HG02870 (cell line): Measurements from ENCODE around the gene ADARB1.
A peak's percentile ranks its signal among the peaks of the same experiment; 100 is the strongest.

ENCODE experiments used
- ATAC-seq: cut with Tn5 transposase; IDR thresholded peaks from one replicate; pipeline ENCODE4 v1.9.1; 2021; ENCODE audit warnings: mild to moderate bottlenecking, moderate library complexity; ENCODE audit not compliant: unreplicated experiment

The ADARB1 gene

DNA sequence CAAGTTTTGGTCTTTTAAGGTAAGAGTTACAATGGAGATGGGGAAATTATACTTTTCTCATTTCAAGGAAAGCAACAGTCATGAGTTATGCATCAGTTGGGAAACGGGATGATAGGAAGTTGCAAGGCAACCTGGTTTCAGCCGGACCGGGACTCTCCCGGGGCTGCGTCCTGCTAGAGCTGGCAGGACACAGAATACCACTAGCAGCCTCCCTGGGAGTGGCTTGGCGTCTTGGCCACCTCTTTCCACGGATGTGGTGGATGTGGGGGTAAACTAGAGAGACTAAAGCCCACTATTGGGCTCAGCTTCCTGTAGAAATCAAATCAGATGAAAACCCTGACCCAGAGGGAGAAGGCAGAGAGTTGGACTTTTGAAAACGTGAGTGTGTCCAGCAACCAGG lies 71.9 kb downstream of the ADARB1 start:
- ATAC-seq: no peak

DNA sequence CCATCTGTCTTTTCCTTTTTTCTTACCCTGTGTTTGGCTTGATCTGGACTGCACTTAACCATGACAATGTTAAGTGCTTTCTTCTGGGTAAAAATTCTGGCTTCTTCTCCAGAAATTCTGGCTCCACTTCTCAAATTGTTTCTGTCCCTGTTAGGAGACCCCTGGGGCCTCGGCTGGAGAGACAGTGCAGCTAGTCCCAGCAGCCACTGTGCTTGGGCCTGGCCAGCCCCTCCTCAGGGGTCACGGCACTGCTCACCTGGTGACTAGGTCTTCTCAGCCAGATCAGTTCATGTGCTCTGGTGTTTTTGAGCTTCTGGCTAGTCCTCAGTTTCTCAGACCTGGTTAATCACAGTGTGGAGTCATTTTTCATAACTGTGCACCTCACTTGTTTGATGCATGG lies 72.4 kb downstream of the ADARB1 start:
- no peak for ATAC-seq

DNA sequence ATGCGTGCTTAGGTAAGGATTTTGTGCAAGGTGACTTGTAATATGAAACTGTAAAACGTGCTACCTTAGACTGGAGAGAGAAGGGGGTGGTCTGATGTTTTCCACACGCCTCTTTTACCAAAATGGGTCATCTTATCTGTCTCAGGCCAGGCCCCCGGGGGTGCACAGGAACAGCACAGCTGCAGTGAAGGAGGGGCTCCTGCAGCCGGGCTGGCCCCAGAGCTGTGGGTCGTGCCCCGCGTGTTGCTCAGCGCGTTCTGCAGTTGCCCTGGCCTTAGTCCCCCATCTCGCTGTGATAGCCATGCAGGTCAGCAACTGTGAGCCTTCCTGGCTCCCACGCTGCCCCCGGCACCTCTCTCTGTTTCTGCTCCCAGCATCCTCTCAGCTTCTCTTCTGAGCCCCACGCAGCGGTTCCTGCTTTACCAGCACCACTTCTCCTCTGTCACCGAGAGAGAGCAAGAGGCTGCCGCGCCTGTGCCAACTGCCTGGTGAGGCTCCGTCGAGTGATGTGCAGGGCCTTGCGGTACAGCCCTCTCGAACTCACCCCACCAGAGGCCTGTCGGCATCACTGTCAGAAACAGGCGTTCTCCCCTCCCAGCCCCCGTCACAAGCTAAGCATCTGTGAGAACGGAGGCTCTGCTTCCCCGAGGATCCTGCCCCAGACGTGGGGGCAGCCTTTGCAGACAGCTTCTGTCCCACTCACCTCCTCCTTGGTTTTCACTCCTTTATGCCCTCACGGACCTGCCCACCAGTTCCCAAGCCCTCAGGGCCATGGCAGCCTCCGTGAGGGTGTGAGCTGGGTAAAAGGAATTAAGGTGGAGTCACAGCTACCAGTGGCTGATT lies 73.3 kb downstream of the ADARB1 start:
- ATAC-seq: no peak

DNA sequence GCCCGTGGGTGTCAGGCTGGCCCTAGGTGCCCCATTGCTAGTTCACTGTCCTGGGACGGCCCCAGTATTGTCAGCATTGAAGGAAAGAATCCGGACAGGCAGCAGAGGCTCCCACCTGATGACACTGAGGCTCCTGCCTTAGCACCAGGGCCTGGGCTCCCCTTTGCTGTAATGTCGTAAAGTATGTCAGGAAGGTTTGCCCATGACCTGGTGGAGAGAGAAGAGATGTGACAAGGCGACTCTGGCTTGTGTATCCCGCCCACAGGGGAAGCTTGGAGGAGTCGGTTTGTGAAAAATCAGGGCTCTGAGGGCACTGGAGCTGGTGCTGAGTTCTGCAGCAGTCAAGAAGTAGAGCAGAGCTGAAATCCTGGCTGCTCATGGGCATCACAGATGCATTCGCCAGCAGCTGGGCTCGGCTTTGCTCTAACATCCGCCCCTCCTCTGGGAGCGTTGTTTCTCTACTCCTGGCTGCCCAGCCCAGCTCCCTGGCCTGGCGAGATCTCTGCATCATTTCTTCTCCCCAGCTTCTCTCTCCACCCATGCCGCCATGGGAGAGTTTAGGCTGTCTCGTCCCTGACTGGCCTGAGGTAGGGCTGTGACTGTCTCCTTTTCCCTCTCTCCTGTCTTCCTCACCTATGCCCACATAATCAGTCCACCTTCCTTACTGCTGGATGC lies 74.1 kb downstream of the ADARB1 start:
- ATAC-seq: no peak

DNA sequence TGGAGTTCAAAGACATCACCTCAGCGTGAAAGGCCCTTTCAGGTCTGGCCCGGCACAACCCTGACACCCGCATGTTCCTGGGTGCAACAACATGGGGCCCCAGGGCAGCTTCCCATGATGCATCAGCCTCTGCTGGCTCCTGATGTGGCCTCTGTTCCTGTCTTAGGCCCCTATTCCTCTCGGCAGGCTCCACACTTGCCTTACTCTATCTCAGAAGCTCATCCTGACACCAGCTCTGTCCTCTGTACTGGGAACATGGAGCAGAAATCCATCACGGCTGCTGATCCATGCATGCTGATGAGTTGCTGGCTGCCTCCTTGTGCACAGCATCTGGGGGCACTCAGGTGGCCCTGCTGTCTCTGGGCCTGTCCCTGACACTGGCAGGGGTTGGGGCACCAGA lies 74.6 kb downstream of the ADARB1 start:
- ATAC-seq: no peak

DNA sequence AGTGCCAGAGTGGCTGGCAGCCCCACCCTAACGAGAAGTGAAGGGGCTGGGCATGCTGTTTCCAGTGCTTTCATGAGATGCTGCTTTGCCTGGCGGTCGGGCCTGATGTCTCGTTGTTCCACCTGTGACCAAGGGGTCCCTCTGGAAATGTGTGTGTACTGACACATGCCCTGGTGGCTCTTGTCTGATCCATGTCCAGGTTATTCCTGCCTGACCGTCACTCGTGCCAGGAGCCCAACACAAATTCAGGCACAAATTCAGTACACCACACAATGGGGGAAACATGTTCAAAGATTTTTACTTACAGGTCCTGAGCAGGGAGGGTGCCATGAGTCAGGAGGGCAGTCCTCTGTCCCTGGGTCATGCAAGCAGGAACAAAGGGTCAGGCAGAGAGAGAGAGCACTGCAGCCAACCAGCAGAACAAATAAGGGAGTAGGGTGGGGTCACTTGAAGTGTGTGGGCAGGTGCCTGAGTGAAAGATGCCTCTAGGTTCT lies 76.3 kb downstream of the ADARB1 start:
- no peak for ATAC-seq

DNA sequence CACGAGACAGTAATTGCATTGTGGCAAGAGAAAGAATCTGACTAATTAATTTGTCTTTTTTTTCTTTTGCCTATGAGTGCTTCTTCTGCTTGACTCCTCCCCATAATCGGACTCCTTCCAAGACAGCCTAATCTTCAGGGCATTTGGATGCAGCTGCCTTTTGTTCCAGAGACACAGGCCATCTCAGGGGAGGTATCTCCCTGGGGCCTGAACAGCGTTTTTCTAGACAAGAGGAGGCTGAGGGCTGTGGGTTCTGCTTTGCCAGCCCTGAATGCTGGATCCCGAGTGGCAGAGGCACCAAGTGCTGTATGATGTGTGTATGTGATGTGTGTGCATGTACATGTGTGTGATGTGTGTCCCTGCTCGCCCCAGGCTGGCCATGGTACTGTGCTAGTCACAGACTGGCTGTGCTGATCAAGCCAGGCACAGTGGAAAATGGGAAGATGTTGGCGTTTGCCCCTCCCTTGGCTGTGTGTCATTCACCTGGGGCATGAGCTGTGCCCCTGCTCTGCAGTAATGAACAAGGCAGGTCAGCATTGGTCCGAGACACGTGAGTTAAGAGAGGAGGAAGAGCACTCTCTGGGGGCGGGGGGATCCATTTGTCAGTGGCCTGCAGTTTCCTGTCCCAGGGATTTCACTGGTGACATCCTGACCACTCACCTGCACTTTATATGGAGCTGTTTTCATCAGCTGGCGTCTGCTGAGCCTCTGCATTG lies 77.2 kb downstream of the ADARB1 start:
- no peak for ATAC-seq

DNA sequence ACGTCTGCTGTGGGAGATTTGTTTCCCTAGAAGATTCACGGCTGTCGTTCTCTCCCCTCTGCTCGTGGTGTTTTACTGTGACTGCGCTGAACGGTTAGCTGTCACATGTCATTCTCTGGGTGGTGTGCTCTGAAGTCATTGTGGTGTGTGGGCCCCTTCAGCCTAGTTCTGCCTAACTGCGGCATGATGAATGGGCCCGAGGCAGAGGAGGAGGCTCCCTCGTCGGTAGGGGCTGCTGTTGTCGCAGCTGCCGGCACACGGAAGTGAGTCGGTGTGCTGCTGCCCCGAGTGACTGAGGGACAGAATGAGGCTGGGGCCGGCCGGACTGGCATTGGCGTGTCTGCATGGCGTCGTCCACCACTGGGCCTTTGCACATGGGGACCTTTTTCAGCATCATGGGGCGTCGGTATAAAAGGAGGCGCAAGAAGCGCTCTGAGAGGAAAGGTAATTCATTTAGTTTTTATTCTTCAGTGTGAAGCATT lies 77.9 kb downstream of the ADARB1 start:
- peak; percentile 57 for ATAC-seq

DNA sequence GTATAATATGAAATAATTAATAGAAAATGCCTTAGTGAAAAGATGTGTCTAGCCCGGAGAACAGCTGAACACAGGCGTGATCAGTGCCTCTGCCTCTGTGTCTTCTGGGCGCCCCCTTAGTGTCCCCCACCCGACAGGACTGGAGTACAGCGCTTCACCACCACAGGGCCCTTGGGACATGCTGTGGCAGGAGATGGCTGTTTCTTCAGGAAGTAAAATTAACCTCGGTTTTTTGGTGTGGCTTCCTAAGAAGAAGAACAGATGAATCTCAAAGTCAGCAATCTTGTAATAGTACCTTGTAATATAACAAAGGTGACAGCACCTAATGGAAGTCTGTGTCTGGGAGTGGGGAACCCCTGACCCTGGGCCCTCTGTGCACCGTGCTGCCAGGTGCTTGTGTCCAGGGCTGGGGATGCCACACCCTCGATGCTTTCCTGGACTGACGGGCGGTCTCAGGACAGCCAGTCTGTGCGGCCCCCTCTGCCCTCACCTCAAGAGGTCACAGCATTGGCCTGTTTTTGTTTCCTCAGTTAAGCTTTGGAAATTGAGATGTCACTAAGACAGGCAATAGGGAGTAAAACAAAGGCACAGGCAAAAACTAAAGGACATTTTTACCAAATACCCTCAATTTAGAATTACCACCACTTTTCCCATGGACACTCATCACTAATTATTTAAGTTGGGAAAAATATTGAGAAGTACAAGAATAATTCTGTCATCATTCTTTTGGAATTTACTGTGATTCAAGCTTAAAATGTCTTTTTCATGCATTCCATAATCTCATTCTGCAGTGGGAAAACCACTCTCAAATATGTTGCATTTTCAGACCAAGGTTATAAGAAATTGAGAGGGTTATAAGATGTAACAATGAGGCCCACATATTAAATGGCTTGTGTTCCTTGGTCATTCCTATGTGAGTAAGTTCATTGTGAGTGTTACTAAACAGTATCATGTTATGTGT lies 79.3 kb downstream of the ADARB1 start:
- ATAC-seq: no peak

DNA sequence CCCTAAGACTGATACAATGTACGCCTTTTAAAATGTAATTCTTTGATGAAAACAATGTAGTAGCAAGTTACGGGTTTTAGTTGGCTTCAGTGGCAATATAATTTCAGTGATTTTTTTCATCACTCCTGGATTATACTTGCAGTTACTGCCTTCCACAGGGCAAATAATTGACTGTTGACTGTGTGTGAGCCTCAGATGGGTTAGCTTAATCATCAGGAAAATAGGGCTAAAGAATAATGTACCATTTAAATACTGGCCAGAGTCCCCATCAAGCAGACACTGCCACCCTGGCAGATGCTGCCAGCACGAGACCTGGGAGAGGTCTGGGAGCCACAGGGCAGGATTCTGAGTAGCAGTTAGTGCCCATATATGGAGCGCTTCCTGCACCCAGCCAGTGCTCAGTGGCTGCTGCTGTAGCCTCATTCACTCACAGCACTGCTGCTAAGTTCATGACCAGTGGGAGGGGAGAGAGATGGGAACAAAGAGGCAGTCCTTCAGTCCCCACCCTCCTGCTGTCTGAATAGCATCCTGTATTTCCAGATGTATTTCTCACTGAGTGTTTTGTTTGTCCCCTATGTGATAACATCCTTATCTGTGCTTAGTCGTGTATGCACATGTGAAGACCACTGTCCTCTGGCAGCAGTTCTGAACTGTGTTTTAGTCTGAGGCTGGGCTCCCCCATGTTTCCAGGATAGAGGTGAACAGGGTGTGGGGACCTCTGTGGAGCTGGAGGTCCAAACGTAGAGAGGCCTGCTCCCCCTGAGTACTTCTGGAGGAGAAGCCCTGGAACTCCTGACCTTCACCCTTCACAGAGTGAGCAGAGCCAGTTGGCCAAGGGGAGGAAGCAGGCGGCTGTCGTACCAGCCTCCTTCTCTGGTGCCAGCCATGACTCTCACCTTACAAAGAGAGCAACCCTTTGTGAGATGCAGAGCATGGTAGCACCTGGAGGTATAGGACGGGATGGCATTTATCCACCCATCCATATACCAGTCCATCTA lies 80.4 kb downstream of the ADARB1 start:
- ATAC-seq: no peak

DNA sequence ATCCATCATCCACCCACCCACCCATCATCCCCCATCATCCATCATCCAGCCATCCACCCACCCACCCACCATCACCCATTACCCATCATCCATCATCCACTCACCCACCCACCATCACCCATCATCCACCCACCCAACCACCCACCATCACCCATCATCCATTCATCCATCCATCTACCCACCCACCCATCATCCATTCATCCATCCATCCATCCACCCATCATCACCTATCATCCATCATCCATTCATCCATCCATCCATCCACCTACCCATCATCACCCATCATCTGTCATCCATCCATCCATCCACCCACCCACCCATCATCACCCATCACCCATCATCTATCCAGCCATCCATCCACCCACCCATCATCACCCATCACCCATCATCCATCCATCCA lies 81.5 kb downstream of the ADARB1 start:
- ATAC-seq: no peak

DNA sequence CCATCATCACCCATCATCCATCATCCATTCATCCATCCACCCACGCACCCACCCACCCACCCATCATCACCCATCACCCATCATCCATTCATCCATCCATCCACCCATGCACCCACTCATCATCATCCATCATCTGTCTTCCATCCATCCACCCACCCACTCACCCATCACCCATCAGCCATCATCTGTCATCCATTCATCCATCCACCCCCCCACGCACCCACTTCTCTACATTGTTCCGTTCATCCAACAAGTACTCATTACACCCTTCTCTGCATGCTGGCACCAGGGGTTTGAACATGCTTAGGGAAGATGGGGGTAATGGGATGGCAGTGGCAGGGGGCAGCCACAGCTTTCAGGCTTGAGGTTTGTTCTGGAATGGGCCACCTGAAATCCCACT lies 82.1 kb downstream of the ADARB1 start:
- no peak for ATAC-seq

DNA sequence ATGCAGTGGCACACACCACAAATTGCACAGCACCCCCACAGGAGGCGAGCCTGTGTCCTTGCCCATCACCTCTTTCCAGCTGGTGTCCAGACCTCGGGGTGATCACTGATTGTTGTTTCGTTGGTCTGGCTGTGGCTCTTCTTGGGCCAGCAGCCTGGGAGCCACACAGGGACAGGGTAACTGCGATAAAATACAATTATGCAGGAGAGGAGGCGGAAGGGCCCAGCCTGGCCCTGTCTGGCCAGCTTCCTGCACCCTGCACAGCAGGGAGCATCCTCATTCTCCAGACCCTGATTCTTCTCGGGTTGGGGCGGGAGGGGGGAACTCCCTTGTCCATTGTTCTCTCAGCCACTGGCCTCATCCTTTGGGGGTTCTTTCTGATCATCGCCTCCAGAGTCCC lies 83.6 kb downstream of the ADARB1 start:
- ATAC-seq: no peak

DNA sequence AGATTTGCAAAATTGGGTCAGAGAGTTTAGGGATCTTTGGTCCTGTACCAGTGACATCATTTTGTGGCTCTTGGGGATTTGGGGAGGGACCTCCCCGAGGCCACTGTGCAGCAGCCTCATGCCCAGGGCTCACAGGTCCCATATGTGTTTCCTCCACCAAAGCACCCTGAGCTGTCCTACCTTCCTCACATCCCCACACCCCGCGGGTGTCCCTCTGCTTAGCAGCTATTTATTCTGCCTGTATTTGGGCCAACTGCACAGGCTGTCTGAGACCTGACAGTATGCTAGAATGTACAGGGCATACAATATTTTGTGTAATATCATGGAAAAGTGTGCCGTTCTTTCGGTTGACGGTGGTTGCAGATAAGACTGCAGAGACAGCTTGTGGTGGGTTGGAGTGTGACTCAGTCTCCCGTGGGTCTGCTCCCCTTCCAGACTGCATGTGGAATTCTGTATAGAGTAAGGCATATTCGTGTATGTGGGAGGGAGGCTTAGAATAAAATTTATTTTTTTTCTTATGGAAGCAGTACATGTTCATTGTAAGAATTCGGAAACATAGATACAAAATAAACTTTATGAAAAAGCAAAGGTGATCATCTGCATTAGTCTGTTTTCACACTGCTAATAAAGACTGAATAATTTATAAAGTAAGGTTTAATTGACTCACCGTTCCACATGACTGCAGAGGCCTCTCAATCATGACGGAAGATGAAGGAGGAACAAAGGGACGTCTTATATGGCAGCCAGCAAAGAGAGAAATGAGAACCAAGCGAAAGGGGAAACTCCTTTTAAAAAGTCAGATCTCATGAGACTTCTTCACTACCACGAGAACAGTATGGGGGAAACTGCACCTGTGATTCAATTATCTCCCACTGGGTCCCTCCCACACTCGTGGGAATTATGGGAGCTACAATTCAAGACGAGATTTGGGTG lies 84.4 kb downstream of the ADARB1 start:
- no peak for ATAC-seq

DNA sequence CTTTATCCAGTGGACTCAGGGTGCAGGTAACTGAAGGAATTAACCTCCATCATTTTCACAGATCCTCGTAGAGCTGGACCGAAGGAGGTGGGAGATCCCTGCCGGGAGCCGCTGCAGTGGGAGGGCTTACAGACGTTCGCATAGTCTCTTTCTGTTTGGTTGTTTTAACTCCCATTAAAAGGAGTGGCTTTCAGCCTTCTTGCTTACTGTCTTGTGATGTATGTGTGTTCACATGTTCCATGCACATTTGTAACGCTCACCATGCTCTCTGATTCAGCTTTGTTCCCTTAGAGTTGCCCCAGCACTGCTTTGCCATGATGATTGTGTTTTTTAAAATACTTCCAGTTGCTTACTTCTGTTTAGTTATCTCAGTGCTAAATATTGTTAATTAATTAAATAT lies 85.8 kb downstream of the ADARB1 start:
- ATAC-seq: no peak

DNA sequence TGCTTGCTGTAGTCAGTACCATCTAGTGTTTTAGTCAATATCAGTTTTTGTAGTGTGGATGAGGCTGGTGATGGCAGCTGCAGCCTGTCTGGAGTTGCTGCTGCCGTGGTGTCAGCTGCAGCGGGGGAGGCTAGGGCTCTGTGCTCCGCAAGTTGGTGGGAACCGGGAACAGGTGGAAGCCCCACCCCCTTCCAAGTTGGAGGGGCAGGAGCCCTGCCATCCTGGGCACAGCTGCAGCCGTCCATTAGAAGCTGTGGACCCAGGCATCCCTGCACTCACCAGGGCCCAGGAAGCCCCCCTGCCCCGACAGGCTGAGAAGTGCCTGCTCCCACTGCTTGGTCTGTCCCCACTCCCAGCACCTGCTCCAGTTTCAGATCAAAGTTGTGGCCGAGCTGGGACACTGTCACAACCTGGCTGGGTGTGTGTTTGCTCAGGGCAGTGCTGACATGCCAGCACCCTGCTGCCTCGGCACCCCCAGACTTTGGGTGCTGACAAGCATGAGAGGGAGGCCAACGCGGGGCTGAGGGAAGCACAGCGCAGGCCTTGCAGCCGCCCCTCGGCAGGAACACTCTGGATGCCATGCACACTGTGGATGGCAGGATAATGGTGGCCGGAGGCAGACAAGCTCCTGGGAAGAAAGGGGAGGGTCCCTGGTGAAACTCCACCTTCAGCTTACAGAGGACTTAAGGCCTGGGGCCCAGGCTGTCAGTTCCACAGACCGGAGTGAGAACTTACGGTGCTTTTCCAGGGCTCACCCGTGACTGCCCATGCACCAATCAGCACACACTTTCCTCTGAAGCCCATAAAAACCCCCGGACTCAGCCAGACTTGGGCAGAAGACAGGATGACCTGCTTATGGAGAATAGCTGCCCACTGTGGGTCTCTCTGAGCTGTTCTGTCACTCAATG lies 86.9 kb downstream of the ADARB1 start:
- no peak for ATAC-seq

DNA sequence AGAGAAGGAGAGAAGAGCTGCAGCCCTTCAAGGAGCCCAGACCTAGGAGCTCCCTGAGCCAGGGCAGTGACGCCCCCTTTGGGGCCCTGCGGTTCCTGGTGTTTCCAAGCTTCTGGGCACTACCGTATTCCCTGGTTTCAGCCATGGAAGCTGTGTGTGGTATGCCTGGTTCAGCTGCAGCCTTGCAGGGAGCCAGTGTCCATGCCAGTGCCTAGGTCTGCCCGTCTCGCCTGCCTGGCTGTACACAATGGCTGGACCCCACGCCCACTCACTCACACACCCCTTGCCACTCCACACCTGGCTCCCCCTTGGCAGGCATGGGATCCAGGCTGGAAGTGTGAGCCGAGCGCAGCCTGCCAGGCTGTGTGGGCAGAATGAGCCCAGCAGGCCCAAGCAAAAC lies 87.7 kb downstream of the ADARB1 start:
- ATAC-seq: no peak
